Omental fat pad (tissue), 4 donors: ENCODE measurements around the gene DAGLB. TPM values are rescaled to one million over a fixed set of nuclear protein-coding genes. Genes with fewer than 3 reads are reported as not detected.
"Not testable (repeated sequence)": the region's sequence is repeated elsewhere in the genome, so short reads cannot be mapped to it uniquely, and the experiment has no call there.

Experiments
- ATAC-seq: fragments of 150-250 bp; one replicate; pipeline ENCODE4 v1.9.1; 2016; ENCODE audit warnings: mild to moderate bottlenecking, moderate library complexity; ENCODE audit not compliant: low FRiP score
- DNase-seq: peaks from one replicate; pipeline ENCODE4 v3.0.0-alpha.2; 2019; ENCODE audit warnings: low spot score
- total RNA-seq, 4 donors: library from RNA; depleted of rRNA; stranded (reverse); fragments of >200 nt; gene quantifications; one replicate each; pipeline ENCODE4 v1.1.0, GENCODE V29; 2016
- TF ChIP-seq, protein P1 (sequence below), 3 donors: fragments of 450-650 bp; IDR thresholded peaks; one replicate each; pipeline ENCODE4 v1.5.1; 2016 to 2017; ENCODE audit warnings: antibody characterized with exemption in 3 of 3, mild to moderate bottlenecking in 3 of 3, moderate library complexity in 2 of 3

Gene DAGLB
- total RNA-seq, 4 donors from 2014 or later = 10.7 to 25.9 (median 16.3) TPM

DNA sequence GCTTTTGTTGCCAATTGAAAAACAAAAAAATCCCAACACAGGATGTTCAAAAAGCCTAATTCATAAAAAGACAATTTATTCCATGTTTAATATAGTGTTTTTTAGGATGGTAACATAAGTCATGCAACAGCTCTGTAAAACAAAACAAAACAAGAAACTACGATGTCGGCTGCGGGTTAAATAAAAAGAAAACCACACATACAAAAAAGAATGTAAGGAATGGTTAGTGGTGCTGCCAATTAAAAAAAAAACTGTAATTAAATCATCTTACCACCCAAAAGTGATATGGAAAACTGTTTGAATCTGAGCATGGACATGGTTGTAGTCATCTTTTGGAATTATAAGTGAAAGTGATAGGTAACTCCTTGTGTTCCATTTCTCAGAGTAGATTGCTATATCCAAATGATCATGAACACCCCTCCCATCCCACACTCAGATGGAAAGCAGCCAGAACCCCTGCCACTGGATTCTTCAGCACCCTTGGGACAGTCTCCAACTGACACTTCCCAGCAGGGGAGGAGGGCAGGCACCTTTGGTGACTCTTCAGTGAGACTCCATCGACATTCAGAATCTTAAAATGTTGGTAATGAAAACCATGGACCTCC lies 14.3 kb upstream of the DAGLB start:
- TF ChIP-seq, protein P1, sequence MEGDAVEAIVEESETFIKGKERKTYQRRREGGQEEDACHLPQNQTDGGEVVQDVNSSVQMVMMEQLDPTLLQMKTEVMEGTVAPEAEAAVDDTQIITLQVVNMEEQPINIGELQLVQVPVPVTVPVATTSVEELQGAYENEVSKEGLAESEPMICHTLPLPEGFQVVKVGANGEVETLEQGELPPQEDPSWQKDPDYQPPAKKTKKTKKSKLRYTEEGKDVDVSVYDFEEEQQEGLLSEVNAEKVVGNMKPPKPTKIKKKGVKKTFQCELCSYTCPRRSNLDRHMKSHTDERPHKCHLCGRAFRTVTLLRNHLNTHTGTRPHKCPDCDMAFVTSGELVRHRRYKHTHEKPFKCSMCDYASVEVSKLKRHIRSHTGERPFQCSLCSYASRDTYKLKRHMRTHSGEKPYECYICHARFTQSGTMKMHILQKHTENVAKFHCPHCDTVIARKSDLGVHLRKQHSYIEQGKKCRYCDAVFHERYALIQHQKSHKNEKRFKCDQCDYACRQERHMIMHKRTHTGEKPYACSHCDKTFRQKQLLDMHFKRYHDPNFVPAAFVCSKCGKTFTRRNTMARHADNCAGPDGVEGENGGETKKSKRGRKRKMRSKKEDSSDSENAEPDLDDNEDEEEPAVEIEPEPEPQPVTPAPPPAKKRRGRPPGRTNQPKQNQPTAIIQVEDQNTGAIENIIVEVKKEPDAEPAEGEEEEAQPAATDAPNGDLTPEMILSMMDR (IDR thresholded peaks at IDR 0.05) = no peak
- DNase-seq (no peak), ATAC-seq (no peak)

DNA sequence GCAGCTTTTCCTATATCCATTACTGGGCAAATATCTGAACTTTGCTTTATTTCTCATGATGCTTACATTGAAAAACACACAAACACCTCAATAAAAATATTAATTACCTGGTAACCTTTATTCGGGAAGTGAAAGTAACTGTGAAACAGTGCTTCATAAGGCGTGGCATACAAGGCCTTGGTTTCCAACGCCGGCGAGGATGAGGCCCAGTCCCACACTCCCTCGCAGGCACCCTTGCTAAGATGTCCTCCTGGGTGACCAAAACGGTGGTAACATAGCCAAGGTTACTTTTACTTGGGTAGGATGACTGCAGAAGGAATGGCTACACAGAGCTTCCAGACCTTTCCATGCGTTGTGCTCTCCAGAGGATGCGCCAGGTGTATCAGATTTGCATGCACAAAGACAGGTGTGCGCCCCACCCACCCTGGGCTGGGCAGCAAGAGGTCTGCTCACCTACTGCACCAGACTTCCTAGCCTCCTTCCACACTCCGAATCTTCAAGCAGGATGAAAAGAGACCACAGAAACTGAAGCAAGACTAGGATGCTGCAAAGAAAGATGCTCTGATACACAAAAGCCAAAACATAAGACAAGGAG lies 13.3 kb upstream of the DAGLB start:
- no peak for DNase-seq
- TF ChIP-seq, protein P1 (IDR thresholded peaks at IDR 0.05) = no peak

DNA sequence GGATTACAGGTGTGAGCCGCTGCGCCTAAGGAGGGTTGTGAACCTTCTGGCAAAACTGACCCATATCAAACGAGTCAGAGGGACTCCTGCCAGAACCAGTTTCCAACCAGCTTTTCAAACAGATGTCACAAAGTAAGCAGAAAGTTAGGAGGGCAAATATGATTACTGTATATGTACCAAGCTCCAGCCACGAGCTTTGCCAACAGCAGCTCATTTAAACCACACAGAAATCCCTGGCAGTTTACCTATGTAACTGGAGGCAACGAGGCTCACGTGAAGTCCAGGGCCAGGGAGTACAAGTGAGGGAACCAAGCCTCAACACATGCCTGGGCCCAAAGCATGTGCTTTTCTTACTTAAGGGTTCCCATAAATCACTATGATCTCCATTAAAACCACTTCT lies 12.5 kb upstream of the DAGLB start:
- TF ChIP-seq, protein P1 (IDR thresholded peaks at IDR 0.05) = no peak
- DNase-seq (no peak), ATAC-seq (no peak)

More for the DNA sequence above, 13.3 kb upstream of the DAGLB start:
- ATAC-seq = no peak

DNA sequence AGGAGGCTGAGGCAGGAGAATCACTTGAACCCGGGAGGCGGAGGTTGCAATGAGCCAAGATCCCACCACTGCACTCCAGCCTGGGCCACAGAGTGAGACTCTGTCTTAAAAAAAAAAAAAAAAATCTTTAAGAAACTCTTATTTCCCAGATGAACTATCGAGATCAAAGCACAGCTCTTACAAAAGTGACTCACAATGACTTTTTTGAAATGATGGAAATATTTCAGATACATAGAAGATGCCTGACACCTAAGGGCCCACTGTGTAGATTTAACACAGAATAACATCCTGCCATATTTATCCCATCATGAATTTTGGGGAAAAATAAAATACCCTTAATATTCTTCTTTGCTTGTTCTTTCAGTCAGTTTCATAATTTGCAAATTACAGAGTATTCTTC lies 10.9 kb upstream of the DAGLB start:
- not testable (repeated sequence) for DNase-seq, ATAC-seq

DNA sequence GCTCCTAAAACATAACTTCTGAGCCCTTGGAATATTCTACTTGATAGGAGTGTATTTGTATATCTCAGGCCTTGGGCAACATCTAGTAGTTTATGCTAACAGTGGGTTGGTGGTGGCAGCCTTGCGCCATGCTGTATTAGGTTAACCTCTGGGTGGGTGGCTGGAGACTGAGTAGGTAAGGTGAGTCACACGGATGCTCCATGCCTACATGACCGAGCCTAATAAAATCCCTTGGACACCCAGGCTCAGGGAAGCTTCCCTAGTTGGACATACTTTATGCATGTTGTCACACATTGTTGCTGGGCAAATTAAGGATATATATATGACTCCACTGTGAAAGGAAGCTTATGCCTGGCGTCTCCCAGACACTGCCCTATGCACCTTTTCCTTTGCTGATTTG lies 6.0 kb upstream of the DAGLB start:
- TF ChIP-seq, protein P1 (IDR thresholded peaks at IDR 0.05) = no peak
- DNase-seq (no peak), ATAC-seq (no peak)

DNA sequence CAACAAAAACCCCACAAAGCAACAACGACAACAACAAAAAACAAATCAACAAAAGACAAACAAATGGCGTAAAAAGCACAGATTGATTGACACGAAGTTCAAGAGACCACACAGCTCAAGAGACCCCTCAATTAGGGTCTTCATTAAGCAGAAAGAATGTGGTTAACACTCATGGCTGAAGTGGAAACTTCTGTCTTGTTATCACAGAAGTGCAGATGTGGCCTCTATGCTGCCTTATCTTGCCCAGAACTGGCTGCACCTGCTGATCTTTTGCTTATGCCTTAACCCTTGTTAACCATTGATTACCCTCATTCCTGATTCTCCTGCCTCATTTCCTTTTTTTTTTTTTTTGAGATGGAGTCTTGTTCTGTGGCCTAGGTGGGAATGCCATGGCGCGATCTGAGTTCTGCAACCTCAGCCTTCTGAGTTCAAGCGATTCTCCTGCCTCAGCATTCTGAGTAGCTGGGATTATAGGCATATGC lies 3.5 kb upstream of the DAGLB start:
- ATAC-seq (no peak), DNase-seq (no peak)
- TF ChIP-seq, protein P1 (IDR thresholded peaks at IDR 0.05) = no peak

DNA sequence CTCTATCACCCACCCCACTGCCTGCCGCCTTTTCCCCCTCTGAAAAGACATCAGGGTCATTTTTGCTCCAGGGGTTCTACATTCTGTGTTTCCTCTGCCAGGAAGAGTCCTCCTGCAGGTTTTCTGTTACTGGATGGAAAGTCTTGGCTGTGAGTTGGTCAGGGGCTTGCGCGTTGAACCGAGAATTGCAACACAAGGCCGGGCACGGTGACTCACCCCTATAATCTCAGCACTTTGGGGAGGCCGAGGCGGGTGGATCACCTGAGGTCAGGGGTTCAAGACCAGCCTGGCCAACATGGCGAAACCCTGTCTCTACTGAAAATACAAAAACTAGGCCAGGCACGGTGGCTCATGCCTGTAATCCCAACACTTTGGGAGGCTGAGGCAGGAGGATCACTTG lies 2.8 kb upstream of the DAGLB start:
- ATAC-seq, DNase-seq: not testable (repeated sequence)

DNA sequence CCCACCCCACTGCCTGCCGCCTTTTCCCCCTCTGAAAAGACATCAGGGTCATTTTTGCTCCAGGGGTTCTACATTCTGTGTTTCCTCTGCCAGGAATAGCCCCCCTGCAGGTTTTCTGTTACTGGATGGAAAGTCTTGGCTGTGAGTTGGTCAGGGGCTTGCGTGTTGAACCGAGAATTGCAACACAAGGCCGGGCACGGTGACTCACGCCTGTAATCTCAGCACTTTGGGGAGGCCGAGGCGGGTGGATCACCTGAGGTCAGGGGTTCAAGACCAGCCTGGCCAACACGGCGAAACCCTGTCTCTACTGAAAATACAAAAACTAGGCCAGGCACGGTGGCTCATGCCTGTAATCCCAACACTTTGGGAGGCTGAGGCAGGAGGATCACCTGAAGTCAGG lies 2.1 kb upstream of the DAGLB start:
- not testable (repeated sequence) for DNase-seq

More for the DNA sequence above, 2.1 kb upstream of the DAGLB start:
- ATAC-seq = not testable (repeated sequence)
